NCI-H146 treated with DMSO at 0.1 percent for 48 hours (cell line): ENCODE results near the gene NOL7.

Experiments
- DNase-seq: peaks from one replicate; lab custom pipeline; 2025; ENCODE audit not compliant: unreplicated experiment; lab: John Stamatoyannopoulos, UW

Gene NOL7

DNA sequence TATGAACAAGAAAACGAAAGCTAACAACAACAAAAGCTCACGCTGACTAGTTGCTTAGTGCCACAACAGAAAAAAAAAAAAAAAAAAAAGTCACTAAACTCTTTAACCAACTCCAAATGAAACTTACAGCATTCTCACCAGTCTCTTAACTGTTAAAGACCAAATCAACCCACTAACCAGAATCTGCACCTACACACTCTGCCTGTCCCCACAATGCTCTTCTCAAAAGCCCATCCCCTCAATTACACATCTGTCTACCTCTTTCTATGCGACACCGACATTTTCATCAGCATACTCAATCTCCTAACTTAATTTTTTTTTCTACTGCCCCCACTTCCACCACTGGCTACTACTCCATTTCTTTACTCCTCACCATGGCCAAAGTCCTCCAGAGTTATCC, 34.3 kb downstream of the NOL7 start:
- no peak for DNase-seq

DNA sequence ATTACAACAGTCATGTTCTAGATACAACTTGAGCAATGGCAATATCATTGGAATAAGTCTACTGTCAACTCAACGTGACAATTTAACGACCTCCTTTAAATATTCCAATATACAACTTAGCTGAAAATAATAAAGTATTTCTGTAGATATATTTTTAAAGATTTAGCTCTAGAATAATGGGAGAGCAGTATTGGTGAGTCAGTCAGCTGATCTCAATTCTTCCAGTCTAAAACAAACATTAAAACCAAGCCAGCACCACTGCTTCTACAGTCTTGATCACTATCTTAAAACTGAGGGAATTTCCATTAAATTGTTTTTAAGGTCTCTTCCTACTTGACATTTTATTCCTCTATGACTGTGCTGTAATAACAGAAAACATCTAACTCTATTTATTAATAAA, 38.2 kb downstream of the NOL7 start:
- no peak for DNase-seq

DNA sequence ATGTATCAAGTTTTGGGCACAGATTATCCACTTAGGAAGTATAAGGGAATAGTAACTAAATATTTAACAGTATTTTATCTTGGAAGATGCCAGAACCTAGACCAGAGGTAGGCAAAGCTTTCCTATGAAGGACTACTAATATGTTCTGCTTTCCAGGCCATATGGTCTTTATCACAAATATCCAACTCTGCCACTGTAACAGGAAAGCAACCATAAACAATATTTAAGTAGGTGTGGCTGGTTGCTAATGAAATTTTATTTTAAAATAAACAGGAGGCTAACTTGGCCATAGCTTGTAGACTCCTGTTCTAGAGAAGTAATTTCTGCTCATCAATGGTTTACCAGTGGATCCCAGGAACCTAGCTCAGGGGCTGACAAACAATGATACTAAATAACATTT, 39.4 kb downstream of the NOL7 start:
- no peak for DNase-seq

DNA sequence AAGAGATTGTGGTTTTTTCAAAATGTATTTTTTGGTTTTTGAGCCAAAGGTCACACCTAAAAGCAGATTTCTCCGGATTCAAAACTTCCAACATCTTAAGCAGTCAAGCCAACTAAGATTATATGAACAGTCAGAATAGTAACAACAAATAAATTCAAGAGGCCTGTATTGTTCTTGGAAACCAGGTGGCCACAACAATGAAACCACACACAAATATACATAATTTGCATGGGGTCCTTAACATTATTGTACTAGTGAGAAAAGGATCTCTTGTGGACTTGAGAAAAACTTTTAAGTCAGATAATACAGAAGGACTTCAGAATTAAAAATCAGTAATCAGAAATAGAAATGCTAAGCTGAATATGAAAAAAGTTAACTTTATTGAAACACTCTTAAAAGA, 40.6 kb downstream of the NOL7 start:
- no peak for DNase-seq

GRCh38 chr6:13660273-13660672, 45.1 kb downstream of the NOL7 start:
- no peak for DNase-seq

DNA sequence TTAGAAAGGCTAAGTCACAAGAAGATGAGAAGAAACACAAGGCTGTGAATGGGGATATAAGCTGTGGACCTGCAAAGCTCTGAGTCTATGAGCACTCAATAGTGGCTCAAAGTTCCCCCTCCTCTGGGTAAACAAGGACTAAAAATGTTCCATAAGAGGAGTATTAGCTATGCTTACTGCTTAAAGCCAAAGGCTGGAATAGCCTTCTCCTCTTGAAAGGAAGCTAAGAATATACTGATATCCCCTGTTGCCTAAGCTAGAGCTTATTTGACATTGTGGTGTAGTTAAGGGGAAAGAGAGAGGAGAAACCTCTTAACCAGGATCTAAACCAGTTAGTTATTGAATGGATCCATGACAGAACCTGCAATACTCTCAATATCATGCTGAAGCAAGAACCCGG, 45.8 kb downstream of the NOL7 start:
- no peak for DNase-seq

DNA sequence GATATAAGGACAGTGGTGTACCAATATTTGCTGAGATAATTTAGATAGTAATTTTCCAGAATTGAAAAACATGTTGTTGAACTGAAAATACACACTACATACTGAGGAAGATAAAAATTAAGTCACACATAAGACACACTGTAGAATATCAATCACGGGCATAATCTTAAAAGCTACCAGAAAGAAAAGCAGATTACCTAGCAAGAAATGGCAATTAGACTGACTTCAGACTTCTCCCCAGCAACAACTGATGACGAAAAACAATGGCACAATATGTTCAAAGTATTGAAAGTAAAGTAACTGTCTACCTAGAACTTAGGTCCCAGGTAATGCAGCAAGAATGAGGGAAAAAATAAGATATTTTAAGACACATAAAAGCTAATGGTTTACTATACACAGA, 46.5 kb downstream of the NOL7 start:
- DNase-seq, result no peak

DNA sequence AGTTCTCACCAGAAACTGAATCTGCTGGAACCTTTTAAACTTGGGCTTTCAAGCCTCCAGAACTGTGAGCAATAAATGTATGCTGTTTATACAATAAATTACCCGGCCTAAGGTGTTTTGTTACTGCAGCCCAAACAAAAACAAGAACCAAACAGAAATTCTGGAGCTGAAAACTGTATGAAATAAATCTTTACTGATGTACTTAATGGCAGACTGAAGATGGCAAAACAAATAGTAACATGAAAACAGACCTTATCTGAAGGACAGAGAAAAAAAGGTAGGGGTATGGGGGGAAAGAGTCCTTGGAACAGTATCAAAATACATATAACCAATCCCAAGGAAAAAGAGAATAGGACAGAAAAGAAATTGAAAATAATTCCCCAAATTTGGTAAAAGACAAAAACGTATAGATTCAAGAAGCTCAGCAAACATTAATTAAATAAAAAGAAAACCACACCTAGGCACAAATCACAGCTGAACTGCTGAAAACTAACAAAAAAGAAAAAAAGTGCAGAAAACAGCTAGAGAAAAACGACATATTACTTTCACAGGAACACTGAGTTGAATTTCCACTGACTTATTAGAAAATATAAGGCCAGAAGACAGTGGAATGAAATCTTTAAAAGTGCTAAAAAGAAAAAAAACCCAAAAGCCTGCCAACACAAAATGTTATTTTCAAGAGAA, 47.7 kb downstream of the NOL7 start:
- no peak for DNase-seq

DNA sequence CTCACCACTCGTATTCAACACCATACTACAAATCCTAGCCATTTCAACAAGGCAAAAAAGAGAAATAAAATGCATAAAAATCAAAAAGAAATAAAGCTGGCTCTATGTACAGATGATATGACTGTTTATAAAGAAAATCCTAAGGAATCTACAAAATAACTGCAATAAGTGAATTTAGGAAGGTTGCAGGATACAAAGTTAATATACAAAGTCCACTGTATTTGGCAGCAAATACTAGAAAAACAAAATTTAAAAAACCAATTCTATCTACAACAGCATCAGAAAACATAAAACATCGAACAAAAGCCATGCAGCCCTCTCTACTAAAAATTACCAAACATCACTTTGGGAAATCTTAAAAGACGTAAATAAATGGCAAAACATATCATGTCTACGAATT, 48.9 kb downstream of the NOL7 start:
- DNase-seq, result no peak

GRCh38 chr6:13664703-13665352, 49.7 kb downstream of the NOL7 start:
- DNase-seq, result no peak

DNA sequence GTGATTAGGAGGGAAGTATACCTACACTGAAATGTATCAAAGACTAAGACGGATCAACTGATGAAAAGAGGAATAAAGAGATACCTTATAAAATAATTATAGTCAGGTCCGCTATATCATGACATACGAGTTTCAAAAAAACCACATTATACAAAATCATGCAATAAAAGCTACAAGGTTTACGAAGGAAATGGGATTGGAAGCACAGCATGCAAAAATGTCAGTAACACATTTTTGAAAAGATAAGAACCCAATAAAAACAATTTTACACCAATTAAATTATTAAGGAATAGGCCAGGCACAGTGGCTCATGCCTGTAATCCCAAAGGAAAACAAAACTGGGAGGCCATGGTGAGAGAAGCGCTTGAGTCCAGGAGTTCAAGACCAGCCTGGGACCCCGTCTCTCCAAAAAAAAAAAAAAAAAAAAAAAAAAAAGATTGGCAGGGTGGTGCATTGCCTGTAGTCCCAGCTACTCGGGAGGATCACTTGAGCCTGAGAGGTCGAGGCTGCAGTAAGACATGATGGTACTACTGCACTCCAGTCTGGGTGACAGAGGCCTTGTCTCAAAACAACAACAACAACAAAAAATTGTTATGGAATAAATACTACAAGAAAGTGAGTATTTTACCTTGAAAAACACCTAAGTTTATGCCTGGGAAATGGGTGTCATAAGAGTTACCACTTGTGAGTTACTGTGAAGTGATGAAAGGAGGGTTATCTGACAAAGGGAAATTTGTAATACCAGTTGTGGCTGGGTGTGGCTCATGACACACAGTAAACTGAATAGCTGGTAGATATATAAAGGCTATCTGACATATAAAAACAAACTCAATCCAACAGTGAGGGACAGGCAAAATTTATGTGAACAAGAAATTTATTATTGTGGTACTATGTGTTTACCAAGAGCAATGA, 51.3 kb downstream of the NOL7 start:
- DNase-seq, result no peak

GRCh38 chr6:13667655-13668054, 52.5 kb downstream of the NOL7 start:
- no peak for DNase-seq

- no peak for DNase-seq
Observed at GRCh38 chr6:13668291-13668928, 53.3 kb downstream of the NOL7 start.

DNA sequence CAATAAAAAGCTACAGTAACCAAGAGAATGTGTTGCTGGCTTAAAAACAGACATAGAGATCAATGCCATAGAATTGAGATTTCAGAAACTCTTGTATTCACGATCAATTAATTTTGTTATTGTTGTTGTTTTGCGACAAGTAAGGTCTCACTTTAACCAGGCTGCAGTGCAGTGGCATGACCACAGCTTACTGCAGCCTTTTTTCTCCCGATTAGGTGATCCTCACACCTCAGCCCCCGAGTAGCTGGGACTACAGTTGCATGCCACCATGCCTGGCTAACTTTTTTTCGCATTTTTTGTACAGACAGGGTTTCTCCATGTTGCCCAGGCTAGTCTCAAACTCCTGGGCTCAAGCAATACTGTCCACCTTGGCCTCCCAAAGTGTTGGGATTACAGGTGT, 54.3 kb downstream of the NOL7 start:
- DNase-seq, result no peak
